ENCODE measurements around the gene FZD4.
"Not testable (repeated sequence)": the region's sequence is repeated elsewhere in the genome, so short reads cannot be mapped to it uniquely, and the experiment has no call there.

FZD4 gene

GRCh38 chr11:86941077-86941870, 13.9 kb downstream of the FZD4 start:
- FAIRE-seq: no peak
- no peak for DNase-seq (ENCODE audit: insufficient read length)
- no peak for TF ChIP-seq TAF1 (IDR thresholded peaks at IDR 0.05; ENCODE audit: borderline replicate concordance, low read depth, low read length)
- TF ChIP-seq POLR2AphosphoS5 (IDR thresholded peaks at IDR 0.05; ENCODE audit: low read depth, low read length): no peak
- no peak for TF ChIP-seq POLR2A (IDR thresholded peaks at IDR 0.05; ENCODE audit: low read depth, low read length)

- FAIRE-seq: no peak
- no peak for DNase-seq (ENCODE audit: insufficient read length)
- TF ChIP-seq POLR2AphosphoS5 (IDR thresholded peaks at IDR 0.05; ENCODE audit: low read depth, low read length) (no peak), POLR2A (IDR thresholded peaks at IDR 0.05; ENCODE audit: low read depth, low read length) (no peak), TAF1 (IDR thresholded peaks at IDR 0.05; ENCODE audit: borderline replicate concordance, low read depth, low read length) (no peak)
Measured at GRCh38 chr11:86940122-86940777, 14.9 kb downstream of the FZD4 start.

GRCh38 chr11:86938900-86939880, 16.0 kb downstream of the FZD4 start:
- no peak for FAIRE-seq
- no peak for DNase-seq (ENCODE audit: insufficient read length)
- TF ChIP-seq TAF1 (IDR thresholded peaks at IDR 0.05; ENCODE audit: borderline replicate concordance, low read depth, low read length) (no peak), POLR2AphosphoS5 (IDR thresholded peaks at IDR 0.05; ENCODE audit: low read depth, low read length) (no peak), POLR2A (IDR thresholded peaks at IDR 0.05; ENCODE audit: low read depth, low read length) (no peak)

- FAIRE-seq: no peak
- no peak for DNase-seq (ENCODE audit: insufficient read length)
- TF ChIP-seq POLR2A (IDR thresholded peaks at IDR 0.05; ENCODE audit: low read depth, low read length) (no peak), POLR2AphosphoS5 (IDR thresholded peaks at IDR 0.05; ENCODE audit: low read depth, low read length) (no peak), TAF1 (IDR thresholded peaks at IDR 0.05; ENCODE audit: borderline replicate concordance, low read depth, low read length) (no peak)
Measured at GRCh38 chr11:86938203-86938899, 16.8 kb downstream of the FZD4 start.

GRCh38 chr11:86937193-86937806, 17.9 kb downstream of the FZD4 start:
- FAIRE-seq: not testable (repeated sequence)

GRCh38 chr11:86934926-86935579, 20.1 kb downstream of the FZD4 start:
- DNase-seq (ENCODE audit: insufficient read length): no peak
- TF ChIP-seq POLR2AphosphoS5 (IDR thresholded peaks at IDR 0.05; ENCODE audit: low read depth, low read length) (no peak), TAF1 (IDR thresholded peaks at IDR 0.05; ENCODE audit: borderline replicate concordance, low read depth, low read length) (no peak), POLR2A (IDR thresholded peaks at IDR 0.05; ENCODE audit: low read depth, low read length) (no peak)
- no peak for FAIRE-seq

More at GRCh38 chr11:86937193-86937806, 17.9 kb downstream of the FZD4 start:
- not testable (repeated sequence) for DNase-seq (ENCODE audit: insufficient read length)

- FAIRE-seq (no peak), DNase-seq (ENCODE audit: insufficient read length) (no peak)
- TF ChIP-seq POLR2A (IDR thresholded peaks at IDR 0.05; ENCODE audit: low read depth, low read length) (no peak), TAF1 (IDR thresholded peaks at IDR 0.05; ENCODE audit: borderline replicate concordance, low read depth, low read length) (no peak), POLR2AphosphoS5 (IDR thresholded peaks at IDR 0.05; ENCODE audit: low read depth, low read length) (no peak)
Measured at GRCh38 chr11:86934582-86934900, 20.7 kb downstream of the FZD4 start.

- TF ChIP-seq POLR2AphosphoS5 (IDR thresholded peaks at IDR 0.05; ENCODE audit: low read depth, low read length): no peak
- no peak for TF ChIP-seq POLR2A (IDR thresholded peaks at IDR 0.05; ENCODE audit: low read depth, low read length)
- no peak for TF ChIP-seq TAF1 (IDR thresholded peaks at IDR 0.05; ENCODE audit: borderline replicate concordance, low read depth, low read length)
- DNase-seq (ENCODE audit: insufficient read length) (no peak), FAIRE-seq (no peak)
Measured at GRCh38 chr11:86933891-86934581, 21.2 kb downstream of the FZD4 start.

GRCh38 chr11:86932924-86933875, 22.0 kb downstream of the FZD4 start:
- FAIRE-seq (no peak), DNase-seq (ENCODE audit: insufficient read length) (no peak)
- TF ChIP-seq POLR2AphosphoS5 (IDR thresholded peaks at IDR 0.05; ENCODE audit: low read depth, low read length) (no peak), TAF1 (IDR thresholded peaks at IDR 0.05; ENCODE audit: borderline replicate concordance, low read depth, low read length) (no peak), POLR2A (IDR thresholded peaks at IDR 0.05; ENCODE audit: low read depth, low read length) (no peak)
